Spinal cord (tissue), 10 donors: ENCODE data around the gene ZBTB3. TPM values are rescaled to one million over a fixed set of nuclear protein-coding genes. Genes with fewer than 3 reads are reported as not detected.

Source experiments
- DNase-seq, 6 donors: peaks; one replicate each; pipeline versions ENCODE4 v3.0.0 to v3.0.0-alpha.2; 2013 to 2015; ENCODE audit warnings: low spot score in 6 of 6, low read depth in 4 of 6
- H3K27ac ChIP-seq: one replicate; pipeline ENCODE4 v1.5.1; 2013; ENCODE audit warnings: low read depth, low read length, control low read depth
- H3K27me3 ChIP-seq: one replicate; pipeline ENCODE4 v1.6.1; 2013; ENCODE audit warnings: low read length; ENCODE audit not compliant: control insufficient read depth, insufficient read depth
- H3K36me3 ChIP-seq: one replicate; pipeline ENCODE4 v1.6.1; 2013; ENCODE audit warnings: low read length; ENCODE audit not compliant: control insufficient read depth, insufficient read depth
- H3K4me1 ChIP-seq: one replicate; pipeline ENCODE4 v1.6.1; 2013; ENCODE audit warnings: low read length; ENCODE audit not compliant: control insufficient read depth, insufficient read depth
- H3K4me3 ChIP-seq: one replicate; pipeline ENCODE4 v1.5.1; 2013; ENCODE audit warnings: low read depth, low read length, control low read depth
- H3K9me3 ChIP-seq: one replicate; pipeline ENCODE4 v1.6.1; 2013; ENCODE audit warnings: low read length; ENCODE audit not compliant: control insufficient read depth, insufficient read depth
- WGBS: methylation state at CpG from one replicate; pipeline ENCODE4 v1.1.5; 2013; ENCODE audit warnings: missing lambda C conversion rate; ENCODE audit not compliant: insufficient coverage; 5-methylcytosine and 5-hydroxymethylcytosine counted together
- long read RNA-seq, 4 donors: transcript quantifications; one replicate each; lab custom pipeline, GENCODE V29; 2026
- polyA plus RNA-seq, 2 donors: library from polyadenylated mRNA; unstranded; fragments of 120-200 nt; gene quantifications; one replicate each; pipeline ENCODE4 v1.2.1, GENCODE V29; 2013; ENCODE audit not compliant: insufficient read length in 2 of 2
- total RNA-seq, 2 donors: library from RNA; depleted of rRNA in 1 of 2; stranded (reverse); fragments of 120-200 nt in 1 of 2; fragments of >200 nt in 1 of 2; gene quantifications; one replicate each; pipeline versions ENCODE4 v1.2.3 to v1.2.4, GENCODE V29; 2013 to 2014
- donor health status: healthy.

ZBTB3 gene
- 10 to 100 TPM; 11.7 to 15.3 TPM for total RNA-seq
- 10 to 100 TPM in 1 of 2 donors, 1 to 10 TPM in 1; 6.8 to 11.6 TPM for polyA plus RNA-seq
- long read RNA-seq, donor 1, partial matches to known transcripts = 0 of 2 reads
- long read RNA-seq, donor 1, other reads (novel, unspliced or antisense) = 0 of 2 reads
- long read RNA-seq, donor 2, partial matches to known transcripts = 0 of 1 reads
- long read RNA-seq, donor 2, other reads (novel, unspliced or antisense) = 0 of 1 reads
- long read RNA-seq, donor 3, partial matches to known transcripts = 0 of 3 reads
- long read RNA-seq, donor 3, other reads (novel, unspliced or antisense) = 0 of 3 reads
- long read RNA-seq, donor 4, transcript ZBTB3-201 (2 exons, 2,978 nt) = major isoform, 6 of 6 reads
- long read RNA-seq, donor 4, partial matches to known transcripts = 0 of 6 reads
- long read RNA-seq, donor 4, other reads (novel, unspliced or antisense) = 0 of 6 reads

DNA sequence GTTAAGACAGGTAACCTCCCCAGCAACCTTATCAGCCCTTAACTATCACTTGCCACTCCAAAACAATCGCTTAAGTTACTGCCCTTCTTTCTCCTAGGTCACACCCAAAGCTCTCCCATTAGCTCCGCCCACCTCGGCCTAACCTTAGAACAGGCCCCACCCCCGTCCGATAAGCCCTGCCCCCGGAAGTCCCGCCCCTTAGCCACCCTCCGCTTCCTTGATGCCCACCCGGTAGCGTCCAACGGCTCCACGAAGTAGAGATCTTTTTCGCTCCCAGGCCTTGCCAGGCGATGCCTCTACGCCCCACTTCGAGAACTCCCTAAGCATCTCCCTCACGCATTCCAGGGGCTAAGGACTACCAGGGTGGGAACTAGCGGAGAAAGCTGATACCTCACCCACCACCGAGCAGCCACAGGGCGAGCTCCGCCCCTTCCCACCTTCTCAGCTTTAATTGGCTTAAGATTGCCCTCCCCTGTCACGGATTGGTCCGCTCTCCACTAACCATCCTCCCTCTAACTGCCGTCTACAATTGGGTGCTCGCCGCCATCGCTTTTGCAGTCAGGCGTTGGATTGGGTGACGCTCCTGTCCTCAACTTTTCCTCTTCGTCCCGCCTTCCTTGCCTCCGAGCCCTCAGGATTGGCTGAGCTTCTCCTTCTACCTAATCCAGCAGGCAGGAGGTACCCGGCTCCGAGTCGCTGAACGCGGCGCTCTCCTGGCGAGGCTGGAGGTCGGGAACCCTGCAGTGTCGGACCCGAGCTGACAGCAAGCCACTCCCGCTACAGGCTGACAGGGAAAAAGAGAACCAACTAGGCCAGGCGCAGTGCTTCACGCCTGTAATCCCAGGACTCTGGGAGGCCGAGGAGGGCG lies at the start of gene ZBTB3:
TSS of gene ZBTB3 (minus strand) at position 425 of the 868 bp plus-strand sequence. CDS start 496 bp downstream, outside the sequence.
- peak within 1 kb of the TSS; percentile 90 for H3K4me3 ChIP-seq
- under 1% methylated on average over 47 of the region's 47 CpGs for WGBS
- peak; percentile 94 to 100 (median 97) for DNase-seq
- H3K4me1 ChIP-seq = peaks cover 25% of the 10 kb centered on the region
- no peaks in the 10 kb centered on the region for H3K27me3 ChIP-seq
- no peaks in the 10 kb centered on the region for H3K9me3 ChIP-seq
- peak within 1 kb of the TSS; percentile 98 for H3K27ac ChIP-seq
- H3K36me3 ChIP-seq = peaks cover 21% of the 10 kb centered on the region

GRCh38 chr11:62801071-62801470 lies 47.1 kb upstream of the ZBTB3 start:
- H3K36me3 ChIP-seq = peaks cover 74% of the 10 kb centered on the region
- WGBS = no CpG with 5 or more reads among the region's 4 CpGs
- no peak overlapping the region for H3K27ac ChIP-seq
- H3K4me3 ChIP-seq = no peak overlapping the region
- no peak for DNase-seq
- no peaks in the 10 kb centered on the region for H3K27me3 ChIP-seq
- H3K4me1 ChIP-seq = peaks cover 6% of the 10 kb centered on the region
- H3K9me3 ChIP-seq = no peaks in the 10 kb centered on the region

DNA sequence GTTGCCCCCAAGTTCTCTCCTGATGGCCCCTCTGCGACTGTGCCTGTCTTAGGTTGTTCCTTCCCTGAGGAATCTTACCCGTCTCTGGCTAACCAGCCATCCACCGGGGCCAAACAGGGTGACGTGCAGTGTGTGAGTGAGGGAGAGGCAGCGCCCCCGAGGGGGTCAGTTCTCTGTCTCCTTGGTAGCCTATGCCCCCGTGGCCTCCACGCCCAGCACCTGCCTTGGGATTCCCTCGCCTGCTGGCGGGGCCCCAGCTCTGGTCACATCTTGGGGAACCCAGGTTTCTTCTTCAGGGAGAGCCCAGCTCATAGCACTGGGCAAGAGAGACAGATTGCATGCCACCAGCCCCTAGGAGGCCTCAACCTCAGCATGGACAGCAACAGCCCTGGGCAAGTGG lies 45.5 kb upstream of the ZBTB3 start:
- H3K4me1 ChIP-seq = peaks cover 4% of the 10 kb centered on the region
- no peaks in the 10 kb centered on the region for H3K9me3 ChIP-seq
- no peaks in the 10 kb centered on the region for H3K27me3 ChIP-seq
- peaks cover 90% of the 10 kb centered on the region for H3K36me3 ChIP-seq
- no peak overlapping the region for H3K4me3 ChIP-seq
- no peak overlapping the region for H3K27ac ChIP-seq
- no peak for DNase-seq
- 97% methylated on average over 6 of the region's 10 CpGs for WGBS

GRCh38 chr11:62796281-62796680 lies 42.3 kb upstream of the ZBTB3 start:
- Histone ChIP-seq H3K27ac (no peak overlapping the region), H3K9me3 (no peaks in the 10 kb centered on the region), H3K4me3 (no peak overlapping the region), H3K4me1 (peaks cover 11% of the 10 kb centered on the region), H3K36me3 (peaks cover 96% of the 10 kb centered on the region), H3K27me3 (no peaks in the 10 kb centered on the region)
- DNase-seq = no peak
- WGBS = 88% methylated on average over 6 of the region's 7 CpGs

- no peak for DNase-seq
- Histone ChIP-seq H3K4me1 (peaks cover 22% of the 10 kb centered on the region), H3K27ac (no peak overlapping the region), H3K27me3 (no peaks in the 10 kb centered on the region), H3K36me3 (peaks cover 94% of the 10 kb centered on the region), H3K4me3 (no peak overlapping the region), H3K9me3 (no peaks in the 10 kb centered on the region)
- 93% methylated on average over 6 of the region's 8 CpGs for WGBS
Observed at GRCh38 chr11:62794201-62794775, 40.3 kb upstream of the ZBTB3 start.

DNA sequence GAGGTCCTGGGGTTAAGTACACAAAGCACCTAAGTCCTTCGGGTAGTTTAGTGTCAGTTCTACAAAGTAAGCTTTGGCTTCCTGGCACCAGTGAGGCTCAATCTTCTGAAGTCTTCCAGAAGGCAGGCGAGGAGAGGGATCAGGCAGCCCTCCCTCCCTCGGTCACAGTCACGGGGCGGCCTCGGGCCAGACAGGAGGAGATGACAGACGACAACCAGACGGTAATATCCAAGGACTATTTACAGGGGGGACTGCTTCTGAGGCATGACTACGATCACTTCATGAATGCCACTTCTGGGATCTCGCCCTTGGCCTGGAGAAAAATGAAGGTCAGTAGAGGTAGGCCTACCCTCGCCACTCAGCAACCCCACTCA lies 38.2 kb upstream of the ZBTB3 start:
- peaks cover 35% of the 10 kb centered on the region for H3K4me1 ChIP-seq

DNA sequence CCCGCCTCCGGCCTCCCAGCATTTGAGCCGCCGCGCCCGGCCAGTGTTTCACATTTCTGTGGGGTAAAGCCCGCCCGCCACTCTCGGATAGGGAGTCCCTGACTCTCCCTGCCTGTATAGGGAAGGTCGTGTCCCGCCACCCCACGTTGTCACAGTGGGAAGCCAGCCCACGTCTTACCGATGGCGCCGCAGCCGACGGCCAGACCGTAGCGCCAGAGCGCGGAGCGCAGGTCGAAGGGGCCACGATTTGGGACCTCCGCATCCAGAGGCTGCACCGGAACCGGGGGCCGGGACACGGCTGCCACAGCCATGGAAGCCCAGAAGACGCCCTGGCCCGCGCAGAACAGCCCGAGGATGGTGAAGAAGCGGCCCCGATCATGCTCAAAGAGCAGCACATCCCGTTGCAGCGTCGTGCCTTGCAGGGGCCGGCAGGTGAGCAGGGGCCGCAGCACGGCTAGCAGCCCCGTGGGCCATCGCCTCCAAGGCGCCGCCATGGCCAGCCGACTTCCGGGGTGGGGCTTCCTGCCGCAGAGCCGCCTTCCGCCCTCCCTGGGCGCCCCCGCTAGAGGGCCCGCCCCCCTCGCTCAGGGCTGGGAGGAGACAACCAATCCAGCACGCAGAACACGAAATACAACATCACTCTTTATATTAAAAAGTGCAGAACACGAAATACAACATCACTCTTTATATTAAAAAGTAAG lies 37.7 kb upstream of the ZBTB3 start, which contains the start of gene TMEM223:
TSS of gene TMEM223 (minus strand) at position 506 of the 701 bp plus-strand sequence. CDS start at position 494, 12 bp downstream.
- DNase-seq = peak in 3 of 6 donors; percentile 54 to 93 (median 91)
- no peaks in the 10 kb centered on the region for H3K27me3 ChIP-seq
- peaks cover 35% of the 10 kb centered on the region for H3K4me1 ChIP-seq

More for the DNA sequence above, 38.2 kb upstream of the ZBTB3 start:
- Histone ChIP-seq H3K9me3 (no peaks in the 10 kb centered on the region), H3K36me3 (peaks cover 82% of the 10 kb centered on the region), H3K27me3 (no peaks in the 10 kb centered on the region), H3K27ac (peak overlapping the region; percentile 71), H3K4me3 (peak overlapping the region; percentile 91)
- WGBS = 25% methylated on average over 10 of the region's 11 CpGs
- DNase-seq = no peak

GRCh38 chr11:62789576-62789975 lies 35.6 kb upstream of the ZBTB3 start:
- 89% methylated on average over 3 of the region's 3 CpGs for WGBS
- Histone ChIP-seq H3K27ac (no peak overlapping the region), H3K36me3 (peaks cover 68% of the 10 kb centered on the region), H3K27me3 (no peaks in the 10 kb centered on the region), H3K9me3 (no peaks in the 10 kb centered on the region), H3K4me3 (no peak overlapping the region), H3K4me1 (peaks cover 40% of the 10 kb centered on the region)
- DNase-seq = no peak

More for the DNA sequence above, 37.7 kb upstream of the ZBTB3 start, which contains the start of gene TMEM223:
- H3K9me3 ChIP-seq = no peaks in the 10 kb centered on the region
- H3K4me3 ChIP-seq = peak within 1 kb of the TSS; percentile 91
- H3K36me3 ChIP-seq = peaks cover 77% of the 10 kb centered on the region
- under 1% methylated on average over 53 of the region's 58 CpGs for WGBS
- H3K27ac ChIP-seq = peak within 1 kb of the TSS; percentile 73

DNA sequence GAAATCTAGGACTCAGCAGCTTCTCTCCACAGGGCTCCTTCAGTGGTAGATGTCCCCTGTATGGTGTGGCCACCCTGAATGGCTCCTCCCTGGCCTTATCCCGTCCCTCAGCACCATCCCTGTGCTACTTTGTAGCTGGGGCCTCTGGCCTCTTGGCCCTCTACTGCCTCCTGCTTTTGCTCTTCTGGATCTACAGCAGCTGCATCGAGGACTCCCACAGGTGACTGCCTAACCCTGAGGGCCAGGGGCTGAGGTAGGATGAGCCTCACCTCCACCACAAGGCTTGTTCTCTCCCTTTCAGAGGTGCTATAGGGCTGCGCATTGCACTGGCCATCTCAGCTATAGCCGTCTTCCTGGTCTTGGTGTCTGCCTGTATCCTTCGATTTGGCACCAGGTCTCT lies 35.0 kb upstream of the ZBTB3 start:
- DNase-seq = no peak
- Histone ChIP-seq H3K36me3 (peaks cover 64% of the 10 kb centered on the region), H3K4me3 (no peak overlapping the region), H3K27ac (no peak overlapping the region), H3K4me1 (peaks cover 40% of the 10 kb centered on the region), H3K27me3 (no peaks in the 10 kb centered on the region), H3K9me3 (no peaks in the 10 kb centered on the region)
- WGBS = 76% methylated on average over 2 of the region's 5 CpGs
